GM21390 (cell line): ENCODE measurements around the gene IMPDH2.
"Not testable (repeated sequence)": the region's sequence is repeated elsewhere in the genome, so short reads cannot be mapped to it uniquely, and the experiment has no call there.

Source experiments
- ATAC-seq: cut with Tn5 transposase; IDR thresholded peaks from one replicate; pipeline ENCODE4 v1.9.1; 2021; ENCODE audit not compliant: unreplicated experiment

IMPDH2 gene

DNA sequence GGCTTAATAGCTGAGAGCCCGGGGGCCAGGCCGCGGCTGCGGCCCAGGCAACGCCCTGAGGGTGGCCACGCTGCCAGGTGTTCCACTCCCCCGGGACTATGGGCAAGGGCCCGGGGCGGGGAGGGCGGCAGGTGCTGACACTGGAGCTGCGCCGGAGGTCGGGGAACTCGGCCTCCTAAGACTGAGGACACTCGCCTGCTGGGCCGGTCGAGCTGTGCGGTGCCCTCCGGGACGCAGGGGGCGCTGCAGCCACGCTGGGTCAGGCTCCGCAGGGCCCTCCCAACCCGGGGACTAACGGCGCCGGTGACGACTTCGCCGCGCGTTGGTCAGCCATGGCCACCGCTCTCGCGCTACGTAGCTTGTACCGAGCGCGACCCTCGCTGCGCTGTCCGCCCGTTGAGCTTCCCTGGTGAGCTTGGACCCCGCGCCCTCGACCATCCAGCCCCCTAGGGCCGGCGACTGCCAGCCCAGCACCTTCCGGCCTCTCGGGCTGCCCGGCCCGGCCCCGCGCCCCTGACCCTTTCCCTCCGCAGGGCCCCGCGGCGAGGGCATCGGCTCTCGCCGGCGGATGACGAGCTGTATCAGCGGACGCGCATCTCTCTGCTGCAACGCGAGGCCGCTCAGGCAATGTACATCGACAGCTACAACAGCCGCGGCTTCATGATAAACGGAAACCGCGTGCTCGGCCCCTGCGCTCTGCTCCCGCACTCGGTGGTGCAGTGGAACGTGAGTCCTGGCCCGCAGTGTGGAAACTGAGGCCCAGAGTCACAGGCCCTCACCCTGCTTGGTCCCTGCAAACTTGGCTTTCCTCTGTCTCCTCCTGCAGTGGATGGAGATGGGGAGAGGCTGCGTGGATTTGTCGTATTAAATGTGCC lies 7.1 kb downstream of the IMPDH2 start, which contains the start of gene NDUFAF3:
TSS of gene NDUFAF3 (plus strand) at position 309 of the 875 bp plus-strand sequence. CDS start at position 333, 24 bp downstream.
- ATAC-seq, result peak; percentile 52

- peak; percentile 48 for ATAC-seq
Observed at GRCh38 chr3:49021213-49021812, 7.9 kb downstream of the IMPDH2 start.

DNA sequence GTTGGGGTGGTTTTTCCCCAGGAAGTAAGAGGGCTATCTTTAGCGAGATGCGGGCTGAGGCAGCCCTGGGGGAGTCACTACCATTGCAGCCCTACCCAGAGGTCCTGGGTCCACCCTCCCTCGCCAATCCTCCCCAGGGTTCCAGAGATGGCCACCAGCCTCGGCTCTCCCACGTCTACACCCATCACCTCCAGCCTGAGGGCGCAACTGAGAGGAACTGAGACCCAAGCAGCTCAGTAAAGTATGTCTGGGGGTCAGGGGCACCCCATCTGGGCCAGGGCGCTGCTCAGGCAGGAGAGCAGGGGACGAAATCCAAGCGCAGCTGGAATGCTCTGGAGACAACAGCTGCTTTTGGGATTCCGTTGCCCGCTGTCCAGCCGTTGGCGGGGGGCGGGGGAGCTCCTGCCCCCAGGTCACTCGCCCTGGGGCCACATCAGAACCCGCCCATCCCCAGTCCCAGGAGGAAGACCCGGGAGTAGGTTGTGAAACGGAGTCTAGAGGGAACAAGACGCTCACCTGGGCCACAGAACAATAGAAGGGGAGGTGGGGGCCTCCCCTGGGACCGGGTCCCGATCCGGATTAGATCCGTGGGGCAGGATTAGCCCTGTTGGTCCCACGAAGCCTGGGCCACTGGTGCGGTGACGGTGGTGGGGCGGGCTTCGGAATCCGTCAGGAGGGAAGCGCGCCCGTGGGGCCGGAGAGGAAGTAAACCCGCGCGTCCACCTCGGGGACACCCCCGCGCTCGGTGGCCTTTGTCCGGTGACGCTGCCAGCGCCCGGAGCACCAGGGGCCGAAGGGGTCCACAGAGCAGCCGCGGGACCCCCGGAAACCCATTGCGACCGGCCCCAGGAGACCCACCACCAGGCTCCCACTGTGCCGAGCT lies 8.6 kb downstream of the IMPDH2 start:
- ATAC-seq, result peak; percentile 1

GRCh38 chr3:49019941-49020329 lies 9.3 kb downstream of the IMPDH2 start:
- no peak for ATAC-seq

- ATAC-seq, result no peak
Observed at GRCh38 chr3:49018707-49019006, 10.5 kb downstream of the IMPDH2 start.

- ATAC-seq, result no peak
Observed at GRCh38 chr3:49017971-49018706, 11.1 kb downstream of the IMPDH2 start, which contains the start of gene DALRD3. Gene DALRD3, minus strand, starts transcription at chr3:49018580. Its CDS starts 16 bp downstream, at chr3:49018564.

DNA sequence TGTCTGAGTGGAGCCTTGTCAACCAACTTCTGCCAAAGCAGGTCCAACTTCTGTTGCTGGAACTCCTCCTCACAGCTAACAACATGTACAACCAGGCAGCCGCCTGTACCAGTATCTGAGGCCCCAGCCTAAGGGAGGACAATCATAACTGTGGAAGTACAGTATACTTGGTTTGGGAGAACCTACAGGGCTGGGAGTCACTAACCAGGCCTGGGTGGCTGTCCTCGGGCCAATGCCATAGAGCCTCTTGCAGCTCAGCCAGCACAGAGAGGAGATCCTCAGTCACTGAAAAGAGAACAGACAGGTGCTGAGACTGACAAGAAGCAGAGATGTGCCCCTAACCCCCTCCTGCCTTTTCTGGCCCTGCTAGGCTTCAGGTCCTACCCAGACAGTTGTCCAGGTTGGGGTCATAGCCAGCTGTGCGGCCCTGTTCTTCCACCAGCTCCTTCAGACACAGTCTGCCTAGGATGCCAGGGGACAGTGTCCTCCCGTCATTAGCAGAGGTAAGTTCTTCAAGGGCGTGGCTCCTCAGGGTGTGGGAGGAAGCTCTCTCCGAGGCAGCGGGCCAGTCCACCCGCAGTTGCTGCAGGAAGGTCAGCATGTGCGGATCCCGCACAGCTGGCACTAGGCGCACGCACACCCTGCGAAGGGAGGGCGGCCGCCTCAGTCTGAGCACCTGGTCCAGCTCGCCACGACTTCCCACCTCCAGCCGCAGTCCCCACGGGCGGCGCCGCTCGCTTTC lies 11.8 kb downstream of the IMPDH2 start:
- no peak for ATAC-seq

GRCh38 chr3:49016414-49017228 lies 12.6 kb downstream of the IMPDH2 start:
- no peak for ATAC-seq

DNA sequence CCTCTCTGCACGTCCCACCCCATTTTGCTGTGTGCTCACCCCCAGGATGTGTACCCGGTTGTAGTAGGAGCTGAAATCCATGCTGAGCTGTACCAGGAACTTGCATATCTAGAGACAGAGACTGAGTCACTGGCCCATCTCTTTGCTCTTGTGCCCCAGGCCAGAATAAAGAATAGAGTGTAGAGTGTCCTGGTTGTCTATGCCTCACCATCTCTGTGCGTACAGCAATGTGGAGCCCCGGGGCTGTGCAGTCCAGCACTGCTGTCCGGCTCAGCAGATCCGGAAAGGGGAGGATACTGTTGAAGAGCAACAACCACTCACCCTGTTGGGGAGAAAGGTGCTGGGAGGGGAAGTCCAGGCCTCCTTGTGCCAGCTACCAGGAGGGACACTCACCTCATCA lies 13.4 kb downstream of the IMPDH2 start:
- no peak for ATAC-seq

DNA sequence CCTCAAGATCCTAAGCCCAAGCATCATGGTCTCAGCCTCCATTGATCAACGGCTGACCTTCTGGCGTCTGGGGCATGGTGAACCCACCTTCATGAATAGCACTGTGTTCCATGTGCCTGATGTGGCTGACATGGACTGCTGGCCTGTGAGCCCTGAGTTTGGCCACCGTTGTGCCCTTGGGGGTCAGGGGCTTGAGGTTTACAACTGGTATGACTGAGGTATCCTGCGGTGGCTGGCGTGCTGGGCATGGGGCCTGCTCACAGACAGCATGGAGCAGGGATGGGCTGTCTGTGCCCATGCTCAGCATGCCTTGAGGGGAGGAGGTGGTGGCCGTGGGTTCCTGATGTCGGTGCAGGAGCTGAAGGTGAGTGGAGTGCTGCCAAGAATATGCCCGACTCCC lies 14.1 kb downstream of the IMPDH2 start:
- no peak for ATAC-seq

DNA sequence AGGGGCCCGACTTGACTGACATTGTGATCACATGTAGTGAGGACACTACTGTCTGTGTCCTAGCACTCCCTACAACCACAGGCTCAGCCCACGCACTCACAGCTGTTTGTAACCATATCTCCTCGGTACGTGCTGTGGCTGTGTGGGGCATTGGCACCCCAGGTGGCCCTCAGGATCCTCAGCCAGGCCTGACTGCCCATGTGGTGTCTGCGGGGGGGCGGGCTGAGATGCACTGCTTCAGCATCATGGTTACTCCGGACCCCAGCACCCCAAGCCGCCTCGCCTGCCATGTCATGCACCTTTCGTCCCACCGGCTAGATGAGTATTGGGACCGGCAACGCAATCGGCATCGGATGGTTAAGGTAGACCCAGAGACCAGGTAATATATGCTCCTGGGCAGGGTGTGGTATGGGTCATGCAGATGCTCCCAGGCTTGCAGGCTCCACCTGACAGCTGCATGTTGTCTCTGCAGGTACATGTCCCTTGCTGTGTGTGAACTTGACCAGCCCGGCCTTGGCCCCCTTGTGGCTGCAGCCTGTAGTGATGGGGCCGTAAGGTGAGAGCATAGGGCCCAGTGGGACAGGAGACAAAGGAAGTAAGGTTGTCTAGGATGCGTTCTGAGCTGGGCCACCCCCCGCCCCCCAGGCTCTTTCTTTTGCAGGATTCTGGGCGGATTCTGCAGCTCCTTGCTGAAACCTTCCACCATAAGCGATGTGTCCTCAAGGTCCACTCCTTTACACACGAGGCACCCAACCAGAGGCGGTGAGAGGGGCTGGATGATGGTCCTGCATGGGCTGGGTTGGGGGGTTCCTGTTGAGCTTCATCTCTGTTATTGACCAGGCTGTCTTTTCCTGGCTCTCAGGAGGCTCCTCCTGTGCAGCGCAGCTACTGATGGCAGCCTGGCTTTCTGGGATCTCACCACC lies 15.2 kb downstream of the IMPDH2 start:
- ATAC-seq, result no peak

GRCh38 chr3:49013113-49013737 lies 16.0 kb downstream of the IMPDH2 start:
- ATAC-seq, result no peak

DNA sequence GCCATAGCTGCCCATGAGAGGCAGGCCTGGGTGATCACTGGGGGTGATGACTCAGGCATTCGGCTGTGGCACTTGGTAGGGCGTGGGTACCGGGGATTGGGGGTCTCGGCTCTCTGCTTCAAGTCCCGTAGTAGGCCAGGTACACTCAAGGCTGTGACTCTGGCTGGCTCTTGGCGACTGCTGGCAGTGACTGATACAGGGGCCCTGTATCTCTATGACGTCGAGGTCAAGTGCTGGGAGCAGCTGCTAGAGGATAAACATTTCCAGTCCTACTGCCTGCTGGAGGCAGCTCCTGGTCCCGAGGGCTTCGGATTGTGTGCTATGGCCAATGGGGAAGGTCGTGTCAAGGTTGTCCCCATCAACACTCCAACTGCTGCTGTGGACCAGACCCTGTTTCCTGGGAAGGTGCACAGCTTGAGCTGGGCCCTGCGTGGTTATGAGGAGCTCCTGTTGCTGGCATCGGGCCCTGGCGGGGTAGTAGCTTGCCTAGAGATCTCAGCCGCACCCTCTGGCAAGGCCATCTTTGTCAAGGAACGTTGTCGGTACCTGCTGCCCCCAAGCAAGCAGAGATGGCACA lies 16.7 kb downstream of the IMPDH2 start:
- no peak for ATAC-seq

- no peak for ATAC-seq
Observed at GRCh38 chr3:49009396-49009795, 19.8 kb downstream of the IMPDH2 start.

DNA sequence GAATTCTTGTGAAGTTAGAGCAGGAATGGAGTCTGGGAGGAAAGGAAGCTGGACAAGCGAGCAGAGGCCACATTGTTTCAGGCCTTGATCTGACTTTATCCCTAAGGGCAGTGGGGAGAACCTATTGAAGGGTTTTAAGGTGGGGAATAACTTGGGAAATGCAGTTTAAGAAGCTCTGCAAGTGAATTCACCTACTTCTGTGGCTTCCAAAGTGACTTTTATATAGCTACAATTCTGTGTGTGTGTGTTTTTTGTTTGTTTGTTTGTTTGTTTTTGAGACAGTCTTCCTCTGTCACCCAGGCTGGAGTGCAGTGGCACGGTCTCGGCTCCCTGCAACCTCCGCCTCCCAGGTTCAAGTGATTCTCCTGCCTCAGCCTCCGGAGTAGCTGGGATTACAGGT lies 20.6 kb downstream of the IMPDH2 start:
- ATAC-seq, result not testable (repeated sequence)

GRCh38 chr3:49007771-49008528 lies 21.2 kb downstream of the IMPDH2 start:
- ATAC-seq, result peak; percentile 45
